Measurements from ENCODE around the gene AWAT2. TPM values are rescaled to one million over a fixed set of nuclear protein-coding genes. Genes with fewer than 3 reads are reported as not detected.
"Not testable (repeated sequence)": the region's sequence is repeated elsewhere in the genome, so short reads cannot be mapped to it uniquely, and the experiment has no call there.

Gene AWAT2
- total RNA-seq, 1 donor from 2014 or later: not detected

GRCh38 chrX:70001269-70001668 lies 48.5 kb downstream of the AWAT2 start:
- H3K4me1 Mint-ChIP-seq: no peaks in the 10 kb centered on the region
- H3K36me3 Mint-ChIP-seq: no peaks in the 10 kb centered on the region
- no peak overlapping the region for H3K4me3 Mint-ChIP-seq
- H3K9me3 ChIP-seq (ENCODE audit: low read depth): no peaks in the 10 kb centered on the region
- no peaks in the 10 kb centered on the region for H3K79me2 ChIP-seq (ENCODE audit: low read depth)
- no peaks in the 10 kb centered on the region for H4K20me1 ChIP-seq (ENCODE audit: low read depth)
- no peak for DNase-seq (ENCODE audit: low spot score)
- no peak overlapping the region for H3K27ac Mint-ChIP-seq
- H3K27ac ChIP-seq: no peak overlapping the region
- H3K27me3 ChIP-seq: no peaks in the 10 kb centered on the region
- H3K4me3 ChIP-seq: no peak overlapping the region
- H3K9ac ChIP-seq: no peak overlapping the region
- H3K9me3 Mint-ChIP-seq: peaks cover 5% of the 10 kb centered on the region
- H3K4me2 ChIP-seq: no peak overlapping the region
- no peak overlapping the region for H2AFZ ChIP-seq (replicated peaks)
- no peaks in the 10 kb centered on the region for H3F3A ChIP-seq (ENCODE audit: low read depth)
- no peak for TF ChIP-seq EZH2phosphoT487 (IDR thresholded peaks at IDR 0.05)
- no peak for TF ChIP-seq EZH2 (IDR thresholded peaks at IDR 0.05)
- TF ChIP-seq CTCF (IDR thresholded peaks at IDR 0.05): no peak
- no peaks in the 10 kb centered on the region for H3K36me3 ChIP-seq
- no peaks in the 10 kb centered on the region for H3K27me3 Mint-ChIP-seq (ENCODE audit: insufficient read depth, low read depth)
- H3K4me1 ChIP-seq: no peaks in the 10 kb centered on the region

GRCh38 chrX:69998299-69998698 lies 51.4 kb downstream of the AWAT2 start:
- H3K9me3 Mint-ChIP-seq; H3K27me3 ChIP-seq; H3K9ac ChIP-seq; H3K4me3 Mint-ChIP-seq; H3K27ac ChIP-seq; H3K79me2 ChIP-seq (ENCODE audit: low read depth); H3K27ac Mint-ChIP-seq; H3K4me2 ChIP-seq; H3K9me3 ChIP-seq (ENCODE audit: low read depth); H3K4me1 ChIP-seq; H3K27me3 Mint-ChIP-seq (ENCODE audit: insufficient read depth, low read depth); DNase-seq (ENCODE audit: low spot score); H3K4me3 ChIP-seq; H3K36me3 Mint-ChIP-seq; H3K36me3 ChIP-seq; H3F3A ChIP-seq (ENCODE audit: low read depth); H2AFZ ChIP-seq (replicated peaks); H3K4me1 Mint-ChIP-seq; H4K20me1 ChIP-seq (ENCODE audit: low read depth): not testable (repeated sequence)

- H2AFZ ChIP-seq (replicated peaks): no peak overlapping the region
- H3K79me2 ChIP-seq (ENCODE audit: low read depth): no peaks in the 10 kb centered on the region
- Mint-ChIP-seq H3K4me1 (no peaks in the 10 kb centered on the region), H3K27me3 (ENCODE audit: insufficient read depth, low read depth) (no peaks in the 10 kb centered on the region), H3K27ac (no peak overlapping the region), H3K9me3 (peaks cover 5% of the 10 kb centered on the region), H3K36me3 (no peaks in the 10 kb centered on the region), H3K4me3 (no peak overlapping the region)
- no peak overlapping the region for H3K9ac ChIP-seq
- H3K36me3 ChIP-seq: no peaks in the 10 kb centered on the region
- H3K4me2 ChIP-seq: no peak overlapping the region
- no peak for DNase-seq (ENCODE audit: low spot score)
- H3K27me3 ChIP-seq: no peaks in the 10 kb centered on the region
- H3K4me1 ChIP-seq: no peaks in the 10 kb centered on the region
- no peaks in the 10 kb centered on the region for H4K20me1 ChIP-seq (ENCODE audit: low read depth)
- H3F3A ChIP-seq (ENCODE audit: low read depth): no peaks in the 10 kb centered on the region
- no peak for TF ChIP-seq CTCF (IDR thresholded peaks at IDR 0.05)
- TF ChIP-seq EZH2 (IDR thresholded peaks at IDR 0.05): no peak
- no peak for TF ChIP-seq EZH2phosphoT487 (IDR thresholded peaks at IDR 0.05)
- no peaks in the 10 kb centered on the region for H3K9me3 ChIP-seq (ENCODE audit: low read depth)
- no peak overlapping the region for H3K4me3 ChIP-seq
- no peak overlapping the region for H3K27ac ChIP-seq
Measured at GRCh38 chrX:69996113-69996468, 53.6 kb downstream of the AWAT2 start.

GRCh38 chrX:69995362-69996112 lies 54.2 kb downstream of the AWAT2 start:
- Histone ChIP-seq H3K36me3 (no peaks in the 10 kb centered on the region), H3K9me3 (ENCODE audit: low read depth) (no peaks in the 10 kb centered on the region), H3K27ac (no peak overlapping the region), H3K9ac (no peak overlapping the region), H3K4me1 (no peaks in the 10 kb centered on the region), H4K20me1 (ENCODE audit: low read depth) (no peaks in the 10 kb centered on the region), H2AFZ (replicated peaks) (no peak overlapping the region), H3F3A (ENCODE audit: low read depth) (no peaks in the 10 kb centered on the region), H3K79me2 (ENCODE audit: low read depth) (no peaks in the 10 kb centered on the region), H3K4me2 (no peak overlapping the region), H3K4me3 (no peak overlapping the region), H3K27me3 (no peaks in the 10 kb centered on the region)
- no peak overlapping the region for H3K4me3 Mint-ChIP-seq
- H3K27ac Mint-ChIP-seq: no peak overlapping the region
- no peak for TF ChIP-seq CTCF (IDR thresholded peaks at IDR 0.05)
- DNase-seq (ENCODE audit: low spot score): no peak
- H3K27me3 Mint-ChIP-seq (ENCODE audit: insufficient read depth, low read depth): no peaks in the 10 kb centered on the region
- H3K36me3 Mint-ChIP-seq: no peaks in the 10 kb centered on the region
- H3K9me3 Mint-ChIP-seq: peaks cover 5% of the 10 kb centered on the region
- no peaks in the 10 kb centered on the region for H3K4me1 Mint-ChIP-seq
